ENCODE results near the gene SPC24. TPM values are rescaled to one million over a fixed set of nuclear protein-coding genes. Genes with fewer than 3 reads are reported as not detected.

SPC24 gene
- total RNA-seq, 4 donors from 2014 or later: 1.3 to 5.1 (median 4.2) TPM

GRCh38 chr19:11200931-11201330 is 45.3 kb upstream of the SPC24 start:
- no peak for TF ChIP-seq CTCF (IDR thresholded peaks at IDR 0.05; ENCODE audit: low read depth)

- TF ChIP-seq CTCF (IDR thresholded peaks at IDR 0.05; ENCODE audit: low read depth): no peak
Measured at GRCh38 chr19:11200015-11200574, 44.5 kb upstream of the SPC24 start.

GRCh38 chr19:11199517-11199916 is 43.9 kb upstream of the SPC24 start:
- no peak for TF ChIP-seq CTCF (IDR thresholded peaks at IDR 0.05; ENCODE audit: low read depth)

- TF ChIP-seq CTCF (IDR thresholded peaks at IDR 0.05; ENCODE audit: low read depth): no peak
Measured at GRCh38 chr19:11198769-11199424, 43.3 kb upstream of the SPC24 start.

GRCh38 chr19:11198175-11198534 is 42.6 kb upstream of the SPC24 start:
- TF ChIP-seq CTCF (IDR thresholded peaks at IDR 0.05; ENCODE audit: low read depth): no peak

- no peak for TF ChIP-seq CTCF (IDR thresholded peaks at IDR 0.05; ENCODE audit: low read depth)
Measured at GRCh38 chr19:11197291-11198174, 42.0 kb upstream of the SPC24 start, which contains the start of gene KANK2. Gene KANK2 (minus strand): TSS chr19:11197545. CDS start chr19:11194511, 3,034 bp downstream.

Measured in subcutaneous adipose tissue (tissue), 4 donors.